K562 (cell line): ENCODE results near the gene LYPD5. TPM values are rescaled to one million over a fixed set of nuclear protein-coding genes. Genes with fewer than 3 reads are reported as not detected.

Source experiments
- ESRRA ChIP-seq: fragments of 450-650 bp; IDR thresholded peaks from 2 replicates; pipeline ENCODE4 v1.6.1; 2014; ENCODE audit warnings: low read depth, mild to moderate bottlenecking, moderate library complexity, borderline replicate concordance
- ESRRB ChIP-seq: fragments of 250-450 bp; sonication (Bioruptor Pico); IDR thresholded peaks from 2 replicates; pipeline ENCODE4 v1.5.0; 2020; ENCODE audit warnings: mild to moderate bottlenecking, moderate library complexity, borderline replicate concordance
- FOXA3 ChIP-seq, 2 experiments: fragments of 450-650 bp in 1 of 2; sonication (generic) in 1 of 2; formaldehyde crosslinking; IDR thresholded peaks in 1 of 2; conservative IDR thresholded peaks in 1 of 2; 2 replicates each; pipeline versions ENCODE4 v1.4.0 to v1.8.0; 2020 to 2022; ENCODE audit warnings: mild to moderate bottlenecking in 2 of 2, missing genetic modification reagents in 1 of 2
- GTF2E2 ChIP-seq: fragments of 200-800 bp; sonication (Bioruptor generic); IDR thresholded peaks from 2 replicates; pipeline ENCODE4 v1.6.1; 2016; ENCODE audit warnings: missing genetic modification characterization, missing compliant biosample characterization
- HIVEP1 ChIP-seq: fragments of 250-450 bp; sonication (Bioruptor Pico); IDR thresholded peaks from 2 replicates; pipeline ENCODE4 v1.4.0; 2020; ENCODE audit warnings: mild to moderate bottlenecking
- KLF6 ChIP-seq: fragments of 250-450 bp; sonication (Bioruptor Pico); IDR thresholded peaks from 2 replicates; pipeline ENCODE4 v1.4.0; 2020; ENCODE audit warnings: mild to moderate bottlenecking, moderate library complexity, borderline replicate concordance
- LCOR ChIP-seq: sonication (generic); formaldehyde crosslinking; IDR thresholded peaks from 2 replicates; pipeline ENCODE4 v1.8.0; 2022; ENCODE audit warnings: mild to moderate bottlenecking, missing genetic modification reagents
- RFX7 ChIP-seq: fragments of 250-450 bp; sonication (Bioruptor Pico); IDR thresholded peaks from 2 replicates; pipeline ENCODE4 v1.5.1; 2021; ENCODE audit warnings: mild to moderate bottlenecking
- SMAD2 ChIP-seq: fragments of 150-350 bp; IDR thresholded peaks from 2 replicates; pipeline ENCODE4 v1.6.1; 2014; ENCODE audit warnings: low read depth, mild to moderate bottlenecking, low read length
- SUPT5H ChIP-seq: fragments of 450-650 bp; IDR thresholded peaks from 2 replicates; pipeline ENCODE4 v1.6.1; 2016
- polyA plus RNA-seq, 8 experiments: library from polyadenylated mRNA; depleted of rRNA in 4 of 8; stranded (reverse) in 5 of 8; unstranded in 3 of 8; fragments of >200 nt; fragmentation: Nextera tagmentation in 2 of 8; fragmentation: Illumina TruSeq in 1 of 8; extraction: Ambion mirVana in 2 of 8; extraction: Trizol in 1 of 8; gene quantifications; 2 replicates each; pipeline versions ENCODE4 v1.2.1 to v1.2.3, GENCODE V29; 2011 to 2014; ENCODE audit warnings: inconsistent platforms in 1 of 8, missing spikeins in 1 of 8
- total RNA-seq, 7 experiments: library from RNA; depleted of rRNA in 6 of 7; stranded (reverse); fragments of >200 nt in 6 of 7; fragmentation: Illumina TruSeq in 2 of 7; extraction: Trizol in 2 of 7; gene quantifications; 2 replicates each; pipeline versions ENCODE4 v1.2.1 to v1.2.3, GENCODE V29; 2011 to 2021; ENCODE audit warnings: low replicate concordance in 1 of 7
- TF ChIP-seq, protein P1 (sequence below), 2 experiments: IDR thresholded peaks; 2 replicates each; pipeline ENCODE4 v1.6.1; 2011; ENCODE audit warnings: borderline replicate concordance in 1 of 2, control low read depth in 1 of 2, low read depth in 1 of 2, low read length in 1 of 2, mild to moderate bottlenecking in 1 of 2, mixed read lengths in 1 of 2, moderate library complexity in 1 of 2; ENCODE audit not compliant: insufficient read depth in 1 of 2, insufficient read length in 1 of 2, poor library complexity in 1 of 2, severe bottlenecking in 1 of 2; ENCODE audit errors: extremely low read depth in 1 of 2
- TF ChIP-seq, protein P2 (sequence below): sonication (generic); formaldehyde crosslinking; IDR thresholded peaks from 2 replicates; pipeline ENCODE4 v1.8.1; 2023; ENCODE audit warnings: mild to moderate bottlenecking, missing genetic modification reagents
- TF ChIP-seq, protein P3 (sequence below): fragments of 250-450 bp; sonication (Bioruptor Pico); IDR thresholded peaks from 2 replicates; pipeline ENCODE4 v1.8.0; 2021; ENCODE audit warnings: moderate library complexity, mild to moderate bottlenecking, inconsistent platforms
- TF ChIP-seq, protein P4 (sequence below): fragments of 250-450 bp; sonication (Bioruptor Pico); IDR thresholded peaks from 2 replicates; pipeline ENCODE4 v1.5.1; 2021; ENCODE audit warnings: mild to moderate bottlenecking
- TF ChIP-seq, protein P5 (sequence below): sonication (generic); formaldehyde crosslinking; IDR thresholded peaks from 2 replicates; pipeline ENCODE4 v1.8.1; 2022; ENCODE audit warnings: missing genetic modification reagents
- TF ChIP-seq, protein P6 (sequence below): fragments of 200-800 bp; sonication (Bioruptor generic); IDR thresholded peaks from 2 replicates; pipeline ENCODE4 v1.6.1; 2017; ENCODE audit warnings: missing genetic modification characterization, missing compliant biosample characterization

LYPD5 gene
- total and polyA plus RNA-seq, 9 of the 15 experiments (the other 6 are each of a cell fraction or from before 2014, with no cell fraction given): 0.03 to 0.22 (median 0.10) TPM; not detected in 3

DNA sequence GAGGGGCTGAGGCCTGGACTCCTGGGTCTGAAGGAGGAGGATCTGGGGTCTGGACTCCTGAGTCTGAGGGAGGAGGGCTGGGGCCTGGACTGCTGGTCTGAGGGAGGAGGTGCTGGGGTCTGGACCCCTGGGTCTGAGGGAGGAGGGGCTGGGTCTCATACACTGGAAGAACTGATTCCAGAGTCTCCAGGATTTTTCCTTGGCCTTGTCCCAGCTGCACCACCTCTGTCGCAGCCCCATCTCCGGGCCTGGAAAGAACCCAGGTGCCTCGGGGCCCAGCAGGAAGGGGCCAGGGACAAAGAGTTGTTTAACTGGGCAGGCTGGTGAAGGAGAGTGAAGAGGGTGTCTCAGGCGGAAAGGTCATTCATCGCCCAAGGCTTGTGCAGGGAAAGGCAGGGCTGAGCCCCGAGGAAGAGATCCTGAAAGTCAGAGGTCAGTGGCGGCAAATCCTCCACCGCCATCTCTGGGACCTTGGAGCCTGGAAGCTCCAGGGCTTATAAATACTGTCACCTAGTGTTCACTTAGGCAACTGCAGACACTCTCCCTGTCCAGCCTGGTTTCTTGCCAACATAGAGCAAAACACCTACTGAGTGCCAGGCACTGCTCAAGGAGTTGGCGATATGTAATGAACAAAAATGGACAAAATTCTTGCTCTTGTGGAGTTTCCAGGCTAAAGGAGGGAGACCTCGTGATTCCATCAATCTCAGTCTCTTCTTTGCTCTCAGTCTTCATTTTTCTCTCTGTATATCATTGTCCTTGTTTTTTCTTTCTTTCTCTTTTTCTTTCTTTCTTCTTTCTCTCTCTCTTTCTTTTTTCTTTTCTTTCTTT lies 17.1 kb downstream of the LYPD5 start (continued):
- TF ChIP-seq, protein P1, sequence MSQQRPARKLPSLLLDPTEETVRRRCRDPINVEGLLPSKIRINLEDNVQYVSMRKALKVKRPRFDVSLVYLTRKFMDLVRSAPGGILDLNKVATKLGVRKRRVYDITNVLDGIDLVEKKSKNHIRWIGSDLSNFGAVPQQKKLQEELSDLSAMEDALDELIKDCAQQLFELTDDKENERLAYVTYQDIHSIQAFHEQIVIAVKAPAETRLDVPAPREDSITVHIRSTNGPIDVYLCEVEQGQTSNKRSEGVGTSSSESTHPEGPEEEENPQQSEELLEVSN (IDR thresholded peaks at IDR 0.05; ENCODE audit: borderline replicate concordance in 1 of 2, extremely low read depth in 1 of 2, insufficient read depth in 1 of 2, insufficient read length in 1 of 2, low read depth in 1 of 2, low read length in 1 of 2, poor library complexity in 1 of 2, severe bottlenecking in 1 of 2): peak in 1 of 2 experiments; percentile 44
- TF ChIP-seq GTF2E2: no peak
- no peak for TF ChIP-seq RFX7 (CRISPR knock-in tag)
- TF ChIP-seq ESRRB (CRISPR knock-in tag): no peak
- TF ChIP-seq, protein P2, sequence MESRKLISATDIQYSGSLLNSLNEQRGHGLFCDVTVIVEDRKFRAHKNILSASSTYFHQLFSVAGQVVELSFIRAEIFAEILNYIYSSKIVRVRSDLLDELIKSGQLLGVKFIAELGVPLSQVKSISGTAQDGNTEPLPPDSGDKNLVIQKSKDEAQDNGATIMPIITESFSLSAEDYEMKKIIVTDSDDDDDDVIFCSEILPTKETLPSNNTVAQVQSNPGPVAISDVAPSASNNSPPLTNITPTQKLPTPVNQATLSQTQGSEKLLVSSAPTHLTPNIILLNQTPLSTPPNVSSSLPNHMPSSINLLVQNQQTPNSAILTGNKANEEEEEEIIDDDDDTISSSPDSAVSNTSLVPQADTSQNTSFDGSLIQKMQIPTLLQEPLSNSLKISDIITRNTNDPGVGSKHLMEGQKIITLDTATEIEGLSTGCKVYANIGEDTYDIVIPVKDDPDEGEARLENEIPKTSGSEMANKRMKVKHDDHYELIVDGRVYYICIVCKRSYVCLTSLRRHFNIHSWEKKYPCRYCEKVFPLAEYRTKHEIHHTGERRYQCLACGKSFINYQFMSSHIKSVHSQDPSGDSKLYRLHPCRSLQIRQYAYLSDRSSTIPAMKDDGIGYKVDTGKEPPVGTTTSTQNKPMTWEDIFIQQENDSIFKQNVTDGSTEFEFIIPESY (CRISPR knock-in tag): no peak
- TF ChIP-seq, protein P3, sequence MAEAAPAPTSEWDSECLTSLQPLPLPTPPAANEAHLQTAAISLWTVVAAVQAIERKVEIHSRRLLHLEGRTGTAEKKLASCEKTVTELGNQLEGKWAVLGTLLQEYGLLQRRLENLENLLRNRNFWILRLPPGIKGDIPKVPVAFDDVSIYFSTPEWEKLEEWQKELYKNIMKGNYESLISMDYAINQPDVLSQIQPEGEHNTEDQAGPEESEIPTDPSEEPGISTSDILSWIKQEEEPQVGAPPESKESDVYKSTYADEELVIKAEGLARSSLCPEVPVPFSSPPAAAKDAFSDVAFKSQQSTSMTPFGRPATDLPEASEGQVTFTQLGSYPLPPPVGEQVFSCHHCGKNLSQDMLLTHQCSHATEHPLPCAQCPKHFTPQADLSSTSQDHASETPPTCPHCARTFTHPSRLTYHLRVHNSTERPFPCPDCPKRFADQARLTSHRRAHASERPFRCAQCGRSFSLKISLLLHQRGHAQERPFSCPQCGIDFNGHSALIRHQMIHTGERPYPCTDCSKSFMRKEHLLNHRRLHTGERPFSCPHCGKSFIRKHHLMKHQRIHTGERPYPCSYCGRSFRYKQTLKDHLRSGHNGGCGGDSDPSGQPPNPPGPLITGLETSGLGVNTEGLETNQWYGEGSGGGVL (CRISPR knock-in tag): no peak
- TF ChIP-seq, protein P4, sequence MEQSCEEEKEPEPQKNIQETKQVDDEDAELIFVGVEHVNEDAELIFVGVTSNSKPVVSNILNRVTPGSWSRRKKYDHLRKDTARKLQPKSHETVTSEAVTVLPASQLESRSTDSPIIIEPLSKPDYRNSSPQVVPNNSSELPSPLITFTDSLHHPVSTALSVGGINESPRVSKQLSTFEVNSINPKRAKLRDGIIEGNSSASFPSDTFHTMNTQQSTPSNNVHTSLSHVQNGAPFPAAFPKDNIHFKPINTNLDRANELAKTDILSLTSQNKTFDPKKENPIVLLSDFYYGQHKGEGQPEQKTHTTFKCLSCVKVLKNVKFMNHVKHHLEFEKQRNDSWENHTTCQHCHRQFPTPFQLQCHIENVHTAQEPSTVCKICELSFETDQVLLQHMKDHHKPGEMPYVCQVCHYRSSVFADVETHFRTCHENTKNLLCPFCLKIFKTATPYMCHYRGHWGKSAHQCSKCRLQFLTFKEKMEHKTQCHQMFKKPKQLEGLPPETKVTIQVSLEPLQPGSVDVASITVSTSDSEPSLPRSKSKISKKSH (CRISPR knock-in tag): no peak
- TF ChIP-seq, protein P5, sequence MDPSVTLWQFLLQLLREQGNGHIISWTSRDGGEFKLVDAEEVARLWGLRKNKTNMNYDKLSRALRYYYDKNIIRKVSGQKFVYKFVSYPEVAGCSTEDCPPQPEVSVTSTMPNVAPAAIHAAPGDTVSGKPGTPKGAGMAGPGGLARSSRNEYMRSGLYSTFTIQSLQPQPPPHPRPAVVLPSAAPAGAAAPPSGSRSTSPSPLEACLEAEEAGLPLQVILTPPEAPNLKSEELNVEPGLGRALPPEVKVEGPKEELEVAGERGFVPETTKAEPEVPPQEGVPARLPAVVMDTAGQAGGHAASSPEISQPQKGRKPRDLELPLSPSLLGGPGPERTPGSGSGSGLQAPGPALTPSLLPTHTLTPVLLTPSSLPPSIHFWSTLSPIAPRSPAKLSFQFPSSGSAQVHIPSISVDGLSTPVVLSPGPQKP (CRISPR knock-in tag): no peak
- peak; percentile 58 for TF ChIP-seq ESRRA
- no peak for TF ChIP-seq SUPT5H
- TF ChIP-seq, protein P6, sequence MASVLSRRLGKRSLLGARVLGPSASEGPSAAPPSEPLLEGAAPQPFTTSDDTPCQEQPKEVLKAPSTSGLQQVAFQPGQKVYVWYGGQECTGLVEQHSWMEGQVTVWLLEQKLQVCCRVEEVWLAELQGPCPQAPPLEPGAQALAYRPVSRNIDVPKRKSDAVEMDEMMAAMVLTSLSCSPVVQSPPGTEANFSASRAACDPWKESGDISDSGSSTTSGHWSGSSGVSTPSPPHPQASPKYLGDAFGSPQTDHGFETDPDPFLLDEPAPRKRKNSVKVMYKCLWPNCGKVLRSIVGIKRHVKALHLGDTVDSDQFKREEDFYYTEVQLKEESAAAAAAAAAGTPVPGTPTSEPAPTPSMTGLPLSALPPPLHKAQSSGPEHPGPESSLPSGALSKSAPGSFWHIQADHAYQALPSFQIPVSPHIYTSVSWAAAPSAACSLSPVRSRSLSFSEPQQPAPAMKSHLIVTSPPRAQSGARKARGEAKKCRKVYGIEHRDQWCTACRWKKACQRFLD (CRISPR knock-in tag): no peak
- TF ChIP-seq FOXA3 (CRISPR knock-in tag; conservative IDR thresholded peaks at IDR 0.05 in 1 of 2, IDR thresholded peaks at IDR 0.05 in 1 of 2): 0 out of 4 replicates have a peak, but pooled peaks of 1 of the 2 experiments have one; percentile 10
- no peak for TF ChIP-seq KLF6 (CRISPR knock-in tag)
- TF ChIP-seq SMAD2: no peak
- no peak for TF ChIP-seq HIVEP1 (CRISPR knock-in tag)
- no peak for TF ChIP-seq LCOR (CRISPR knock-in tag)
